ENCODE results near the gene OR2T11. TPM values are rescaled to one million over a fixed set of nuclear protein-coding genes. Genes with fewer than 3 reads are reported as not detected.
"Not testable (repeated sequence)": the region's sequence is repeated elsewhere in the genome, so short reads cannot be mapped to it uniquely, and the experiment has no call there.

The OR2T11 gene
- not detected in 2 replicates for total RNA-seq (ENCODE audit: low replicate concordance)

GRCh38 chr1:248634991-248635390, at the start of gene OR2T11:
OR2T11 (minus strand) TSS chr1:248635091; CDS start chr1:248627128, 7,963 bp downstream.
- H3K9me3 ChIP-seq (ENCODE audit: low read depth); H3K36me3 ChIP-seq; H3K4me3 Mint-ChIP-seq; H3K4me1 ChIP-seq; H3K79me2 ChIP-seq (ENCODE audit: low read depth); H2AFZ ChIP-seq (replicated peaks); H3K27ac Mint-ChIP-seq; H3K4me2 ChIP-seq; H3K27ac ChIP-seq; H3K27me3 ChIP-seq; H3K4me3 ChIP-seq; H3F3A ChIP-seq (ENCODE audit: low read depth); DNase-seq (ENCODE audit: low spot score); H3K9me3 Mint-ChIP-seq; H3K27me3 Mint-ChIP-seq (ENCODE audit: insufficient read depth, low read depth); H3K36me3 Mint-ChIP-seq; H3K4me1 Mint-ChIP-seq; H4K20me1 ChIP-seq (ENCODE audit: low read depth); H3K9ac ChIP-seq: not testable (repeated sequence)

GRCh38 chr1:248681651-248682050, 46.8 kb upstream of the OR2T11 start:
- Mint-ChIP-seq H3K36me3 (no peaks in the 10 kb centered on the region), H3K27ac (no peak overlapping the region), H3K4me1 (no peaks in the 10 kb centered on the region), H3K4me3 (no peak overlapping the region), H3K27me3 (ENCODE audit: insufficient read depth, low read depth) (no peaks in the 10 kb centered on the region), H3K9me3 (peaks cover 26% of the 10 kb centered on the region)
- H3F3A ChIP-seq (ENCODE audit: low read depth) = no peaks in the 10 kb centered on the region
- H3K36me3 ChIP-seq = no peaks in the 10 kb centered on the region
- no peaks in the 10 kb centered on the region for H3K4me1 ChIP-seq
- no peak for DNase-seq (ENCODE audit: low spot score)
- peaks cover 13% of the 10 kb centered on the region for H3K9me3 ChIP-seq (ENCODE audit: low read depth)
- TF ChIP-seq CTCF (IDR thresholded peaks at IDR 0.05) = no peak
- TF ChIP-seq EZH2phosphoT487 (IDR thresholded peaks at IDR 0.05) = no peak
- no peak for TF ChIP-seq EZH2 (IDR thresholded peaks at IDR 0.05)
- H3K27me3 ChIP-seq = no peaks in the 10 kb centered on the region
- no peaks in the 10 kb centered on the region for H3K79me2 ChIP-seq (ENCODE audit: low read depth)
- H3K9ac ChIP-seq = no peak overlapping the region
- H3K4me2 ChIP-seq = no peak overlapping the region
- H2AFZ ChIP-seq (replicated peaks) = no peak overlapping the region
- no peak overlapping the region for H3K4me3 ChIP-seq
- no peak overlapping the region for H3K27ac ChIP-seq
- H4K20me1 ChIP-seq (ENCODE audit: low read depth) = no peaks in the 10 kb centered on the region

- no peaks in the 10 kb centered on the region for H3K36me3 ChIP-seq
- no peaks in the 10 kb centered on the region for H3K36me3 Mint-ChIP-seq
- no peak for DNase-seq (ENCODE audit: low spot score)
- H3K27me3 ChIP-seq = no peaks in the 10 kb centered on the region
- no peaks in the 10 kb centered on the region for H3K27me3 Mint-ChIP-seq (ENCODE audit: insufficient read depth, low read depth)
- H4K20me1 ChIP-seq (ENCODE audit: low read depth) = no peaks in the 10 kb centered on the region
- peaks cover 20% of the 10 kb centered on the region for H3K9me3 Mint-ChIP-seq
- H3K4me1 Mint-ChIP-seq = no peaks in the 10 kb centered on the region
- H3K27ac ChIP-seq = no peak overlapping the region
- H3K4me1 ChIP-seq = no peaks in the 10 kb centered on the region
- no peak overlapping the region for H3K4me3 Mint-ChIP-seq
- TF ChIP-seq EZH2phosphoT487 (IDR thresholded peaks at IDR 0.05) (no peak), CTCF (IDR thresholded peaks at IDR 0.05) (no peak), EZH2 (IDR thresholded peaks at IDR 0.05) (no peak)
- peaks cover 21% of the 10 kb centered on the region for H3K9me3 ChIP-seq (ENCODE audit: low read depth)
- no peak overlapping the region for H3K27ac Mint-ChIP-seq
- H3K9ac ChIP-seq = no peak overlapping the region
- no peaks in the 10 kb centered on the region for H3K79me2 ChIP-seq (ENCODE audit: low read depth)
- no peak overlapping the region for H3K4me3 ChIP-seq
- no peak overlapping the region for H2AFZ ChIP-seq (replicated peaks)
- no peaks in the 10 kb centered on the region for H3F3A ChIP-seq (ENCODE audit: low read depth)
- no peak overlapping the region for H3K4me2 ChIP-seq
Observed at GRCh38 chr1:248670003-248670402, 35.1 kb upstream of the OR2T11 start.

- H3K36me3 ChIP-seq, H3K4me3 ChIP-seq: not testable (repeated sequence)
Observed at GRCh38 chr1:248663453-248664328, 28.8 kb upstream of the OR2T11 start.

GRCh38 chr1:248656797-248657196, 21.9 kb upstream of the OR2T11 start:
- H3F3A ChIP-seq (ENCODE audit: low read depth); H3K4me3 ChIP-seq; H3K4me2 ChIP-seq; H4K20me1 ChIP-seq (ENCODE audit: low read depth); H3K79me2 ChIP-seq (ENCODE audit: low read depth); H3K9me3 ChIP-seq (ENCODE audit: low read depth); H3K4me1 Mint-ChIP-seq; H3K27ac ChIP-seq; DNase-seq (ENCODE audit: low spot score); H3K27me3 ChIP-seq; H3K27me3 Mint-ChIP-seq (ENCODE audit: insufficient read depth, low read depth); H3K36me3 ChIP-seq; H2AFZ ChIP-seq (replicated peaks); H3K4me3 Mint-ChIP-seq; H3K4me1 ChIP-seq; H3K36me3 Mint-ChIP-seq; H3K27ac Mint-ChIP-seq; H3K9ac ChIP-seq: not testable (repeated sequence)
- H3K9me3 Mint-ChIP-seq = peaks cover 18% of the 10 kb centered on the region

More at GRCh38 chr1:248663453-248664328, 28.8 kb upstream of the OR2T11 start:
- not testable (repeated sequence) for DNase-seq (ENCODE audit: low spot score); H3K27ac Mint-ChIP-seq; H3K9ac ChIP-seq; H3K27me3 ChIP-seq; H3K27me3 Mint-ChIP-seq (ENCODE audit: insufficient read depth, low read depth); H2AFZ ChIP-seq (replicated peaks); H3K9me3 ChIP-seq (ENCODE audit: low read depth); H3K4me2 ChIP-seq; H4K20me1 ChIP-seq (ENCODE audit: low read depth); H3F3A ChIP-seq (ENCODE audit: low read depth); H3K79me2 ChIP-seq (ENCODE audit: low read depth); H3K36me3 Mint-ChIP-seq; H3K4me3 Mint-ChIP-seq; H3K27ac ChIP-seq; H3K4me1 ChIP-seq; H3K4me1 Mint-ChIP-seq
- H3K9me3 Mint-ChIP-seq = peaks cover 27% of the 10 kb centered on the region

GRCh38 chr1:248655354-248655753, 20.5 kb upstream of the OR2T11 start, which contains the start of gene OR2T27:
OR2T27 (minus strand) TSS chr1:248655528; CDS start chr1:248650884, 4,644 bp downstream.
- H3K9ac ChIP-seq; H4K20me1 ChIP-seq (ENCODE audit: low read depth); H3K4me3 ChIP-seq; DNase-seq (ENCODE audit: low spot score); H3K27me3 ChIP-seq; H2AFZ ChIP-seq (replicated peaks); H3K4me1 ChIP-seq; H3K9me3 ChIP-seq (ENCODE audit: low read depth); H3K79me2 ChIP-seq (ENCODE audit: low read depth); H3F3A ChIP-seq (ENCODE audit: low read depth); H3K27ac ChIP-seq; H3K27ac Mint-ChIP-seq; H3K4me3 Mint-ChIP-seq; H3K4me2 ChIP-seq; H3K9me3 Mint-ChIP-seq; H3K36me3 Mint-ChIP-seq; H3K36me3 ChIP-seq; H3K4me1 Mint-ChIP-seq; H3K27me3 Mint-ChIP-seq (ENCODE audit: insufficient read depth, low read depth): not testable (repeated sequence)

All from neural progenitor cell (in vitro differentiated cells).